Epidermal melanocyte (primary cell): ENCODE results near the gene AMOTL2.

Source experiments
- DNase-seq: peaks from one replicate; pipeline ENCODE4 v3.0.0; 2011; ENCODE audit warnings: low spot score; ENCODE audit not compliant: insufficient read length

Gene AMOTL2

GRCh38 chr3:134317106-134317947, 56.9 kb downstream of the AMOTL2 start:
- no peak for DNase-seq

- no peak for DNase-seq
Observed at GRCh38 chr3:134315286-134316106, 58.8 kb downstream of the AMOTL2 start.

GRCh38 chr3:134314588-134315285, 59.5 kb downstream of the AMOTL2 start:
- DNase-seq, result no peak

DNA sequence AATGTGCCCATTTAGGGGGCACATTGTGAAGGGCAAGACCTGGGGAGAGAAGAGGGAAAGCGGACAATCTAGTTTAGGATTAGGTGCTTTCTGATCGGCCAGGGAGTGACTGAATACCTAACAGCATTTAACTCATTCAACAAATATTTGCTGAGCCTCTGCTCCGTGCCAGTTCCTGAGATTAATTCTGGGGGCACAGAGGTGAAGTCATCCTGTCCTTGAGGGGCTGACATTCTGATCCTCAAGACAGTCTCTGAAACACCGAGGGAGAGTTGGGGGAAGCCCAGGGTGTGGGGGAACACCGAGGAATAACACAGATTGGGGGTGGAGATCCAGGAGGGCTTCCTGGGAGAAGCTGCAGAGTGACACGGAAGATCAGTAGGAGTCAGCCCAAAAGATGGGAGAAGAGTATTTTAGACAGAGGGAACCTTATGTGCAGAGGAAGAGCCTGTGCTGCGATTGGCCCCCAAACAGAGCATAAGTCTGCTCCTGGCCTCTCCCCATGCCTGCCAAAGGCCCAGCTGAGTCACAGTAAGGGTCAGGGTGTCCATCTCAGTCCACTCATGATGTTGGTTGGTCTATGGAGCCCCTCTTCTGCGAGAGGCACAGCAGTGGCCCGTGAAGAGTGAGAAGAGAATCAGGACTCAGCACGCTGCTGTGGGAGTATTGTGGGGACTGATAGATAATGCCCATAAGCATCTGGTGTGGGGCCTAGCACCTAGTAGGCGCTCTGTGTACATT, 60.2 kb downstream of the AMOTL2 start:
- no peak for DNase-seq

GRCh38 chr3:134312873-134313846, 61.1 kb downstream of the AMOTL2 start:
- peak; percentile 63 for DNase-seq

GRCh38 chr3:134312072-134312872, 62.0 kb downstream of the AMOTL2 start:
- no peak for DNase-seq

DNA sequence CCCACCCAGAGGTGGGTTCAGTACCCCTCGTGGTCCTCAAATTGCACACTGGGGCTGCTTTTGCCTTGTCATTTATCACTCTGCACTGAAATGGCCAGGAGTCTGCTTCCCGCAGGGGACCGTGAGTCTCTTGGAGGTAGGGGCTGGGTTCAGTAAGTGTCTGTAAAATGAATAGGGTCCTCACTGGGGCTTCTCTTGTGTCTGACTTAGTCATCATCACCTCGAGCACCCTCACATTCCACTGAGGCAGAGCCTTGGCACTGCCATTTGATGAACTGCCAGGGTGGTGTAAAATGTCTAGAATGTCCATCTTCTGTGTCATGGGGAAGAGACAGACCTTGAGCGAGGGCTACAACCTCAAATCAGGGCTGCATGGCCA, 62.6 kb downstream of the AMOTL2 start:
- DNase-seq, result no peak

DNA sequence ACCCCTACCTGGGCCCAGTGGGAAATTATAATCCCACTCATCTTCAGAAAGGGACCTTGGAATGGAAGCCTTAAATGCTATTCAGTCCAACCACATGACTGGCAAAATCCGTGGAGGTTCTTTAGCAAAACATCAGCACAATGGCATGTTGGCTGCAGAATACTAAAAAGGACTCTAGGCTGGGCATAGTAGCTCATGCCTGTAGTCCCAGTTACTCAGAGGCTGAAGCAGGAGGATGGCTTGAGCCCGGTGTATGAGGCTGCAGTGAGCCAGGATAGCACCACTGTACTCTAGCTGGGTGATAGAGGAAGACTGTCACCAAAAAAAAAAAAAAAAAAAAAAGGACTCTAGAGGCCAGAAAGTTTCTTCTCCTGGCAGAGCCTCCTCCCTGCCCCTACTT, 63.0 kb downstream of the AMOTL2 start:
- DNase-seq, result no peak

DNA sequence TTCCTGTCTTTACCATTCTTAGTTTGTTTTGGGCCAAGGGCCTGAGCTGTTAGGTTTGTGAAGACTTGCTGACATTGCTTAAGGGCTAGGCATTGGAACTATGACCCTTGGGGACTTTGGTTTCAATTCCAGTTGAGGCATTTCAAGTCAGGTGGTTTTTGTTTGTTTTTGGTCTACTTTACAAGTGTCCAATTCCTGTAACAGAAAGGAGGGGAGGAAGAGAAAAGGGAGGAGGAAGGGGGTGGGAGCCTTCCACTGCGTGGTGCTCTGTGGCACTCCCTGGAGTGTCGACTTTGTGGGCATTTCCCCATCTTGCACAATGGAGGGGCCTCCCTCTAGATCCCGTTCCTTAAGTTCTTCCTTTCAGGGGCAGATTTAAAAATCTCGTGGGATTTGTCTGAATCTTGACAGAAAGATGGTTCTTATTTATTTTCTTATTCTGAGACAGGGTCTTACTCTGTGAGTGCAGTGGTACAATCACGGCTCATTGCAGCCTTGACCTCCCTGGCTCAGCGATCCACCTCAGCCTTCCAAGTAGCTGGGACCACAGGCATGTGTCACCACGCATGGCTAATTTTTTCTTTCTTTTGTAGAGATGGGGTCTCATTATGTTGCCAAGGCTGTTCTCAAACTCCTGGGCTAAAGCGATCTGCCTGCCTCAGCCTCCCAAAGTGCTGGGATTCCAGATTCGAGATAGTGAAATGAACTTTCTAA, 64.1 kb downstream of the AMOTL2 start:
- DNase-seq, result no peak

DNA sequence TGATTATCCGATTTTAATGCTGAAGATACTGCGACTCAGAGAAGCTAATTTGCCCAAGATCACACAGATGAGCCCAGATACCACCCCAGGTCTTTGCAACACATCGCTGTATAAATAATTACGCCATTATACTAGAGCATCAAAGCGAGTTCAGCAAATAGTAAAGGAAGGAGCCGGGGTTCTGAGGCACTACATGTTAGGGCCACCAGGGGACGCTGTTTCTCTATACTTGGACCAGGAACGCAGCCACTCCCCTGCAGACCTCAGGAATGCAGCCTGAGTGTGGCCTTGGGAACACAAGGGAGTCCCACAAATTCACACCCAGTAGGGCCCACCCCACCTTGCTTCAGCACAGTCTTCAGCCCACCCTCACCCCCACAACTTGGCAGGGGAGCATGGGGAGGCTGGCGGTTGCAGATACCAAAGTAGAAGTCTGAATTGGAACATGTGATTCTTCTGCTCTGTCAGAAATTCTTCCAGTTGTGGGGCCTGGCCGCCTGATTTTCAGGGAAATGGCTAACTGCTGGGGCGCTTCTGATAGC, 65.8 kb downstream of the AMOTL2 start:
- peak; percentile 73 for DNase-seq

DNA sequence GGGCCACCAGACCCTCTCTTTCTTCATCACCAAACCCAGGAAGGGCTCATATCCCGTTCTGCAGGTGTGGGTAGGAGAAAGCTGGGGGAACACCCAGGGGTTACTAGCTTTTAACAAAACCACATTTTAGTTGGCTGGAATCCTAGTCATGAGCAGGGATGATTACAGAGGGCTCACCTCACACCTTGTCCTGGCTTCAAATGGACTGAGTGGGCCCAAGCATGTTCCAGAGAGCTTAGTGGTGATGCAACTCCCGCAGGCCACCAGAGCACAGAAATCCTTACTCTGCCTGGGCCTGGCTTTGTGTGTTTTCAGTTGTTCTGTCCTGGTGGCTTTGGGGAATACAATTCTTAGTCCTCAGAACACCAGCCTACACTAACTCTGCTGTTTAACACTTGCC, 66.8 kb downstream of the AMOTL2 start:
- DNase-seq, result no peak

DNA sequence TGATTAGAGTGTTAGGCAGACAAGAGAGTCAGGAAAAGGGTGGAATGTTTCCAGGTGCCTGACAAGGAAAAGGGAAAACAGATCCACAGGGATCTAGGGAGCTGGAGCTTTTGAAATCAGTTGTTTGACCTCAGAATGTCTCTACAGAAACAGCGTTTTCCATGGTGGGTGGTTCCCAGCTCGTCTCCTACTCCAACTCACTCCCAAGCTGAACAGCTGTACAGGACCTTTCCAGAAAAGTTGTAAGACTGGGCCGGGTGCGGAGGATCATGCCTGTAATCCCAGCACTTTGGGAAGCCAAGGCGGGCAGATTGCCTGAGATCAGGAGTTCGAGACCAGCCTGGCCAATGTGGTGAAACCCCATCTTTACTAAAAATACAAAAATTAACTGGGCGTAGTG, 67.9 kb downstream of the AMOTL2 start:
- DNase-seq, result no peak
